Testis (tissue), 3 donors: ENCODE results near the gene ANO6. TPM values are rescaled to one million over a fixed set of nuclear protein-coding genes. Genes with fewer than 3 reads are reported as not detected.
A peak's percentile ranks its signal among the peaks of the same experiment; 100 is the strongest.

Experiments used
- DNase-seq: peaks from one replicate; pipeline ENCODE4 v3.0.0-alpha.2; 2019
- H3K27ac ChIP-seq, 2 donors: fragments of 200-600 bp; sonication (generic); one replicate each; pipeline ENCODE4 v1.5.1; 2019
- H3K27me3 ChIP-seq: fragments of 200-600 bp; sonication (generic); one replicate; pipeline ENCODE4 v1.5.1; 2019
- H3K36me3 ChIP-seq: fragments of 200-600 bp; sonication (generic); one replicate; pipeline ENCODE4 v1.5.1; 2017; ENCODE audit warnings: low read depth; ENCODE audit errors: missing control alignments
- H3K4me1 ChIP-seq: fragments of 200-600 bp; sonication (generic); one replicate; pipeline ENCODE4 v1.5.1; 2019
- H3K4me3 ChIP-seq, 2 donors: fragments of 200-600 bp; sonication (generic); one replicate each; pipeline ENCODE4 v1.5.1; 2017 to 2019
- H3K9me3 ChIP-seq: fragments of 200-600 bp; sonication (generic); one replicate; pipeline ENCODE4 v1.5.1; 2017
- CTCF ChIP-seq, 3 experiments: fragments of 450-650 bp in 2 of 3; fragments of 200-600 bp in 1 of 3; sonication (generic) in 1 of 3; IDR thresholded peaks; one replicate each; pipeline ENCODE4 v1.5.1; 2016 to 2019; ENCODE audit warnings: antibody characterized with exemption in 3 of 3, mild to moderate bottlenecking in 2 of 3, moderate library complexity in 1 of 3
- POLR2A ChIP-seq: fragments of 450-650 bp; IDR thresholded peaks from one replicate; pipeline ENCODE4 v1.6.1; 2017; ENCODE audit warnings: antibody characterized with exemption, mild to moderate bottlenecking, moderate library complexity
- WGBS, 2 donors: methylation state at CpG; one replicate each; pipeline ENCODE4 v1.1.5; 2018; 5-methylcytosine and 5-hydroxymethylcytosine counted together
- intact Hi-C: fragments of 100-400 bp; cut with DNase I; formaldehyde crosslinking; loops from one replicate; pipeline ENCODE4 v1.15.1; 2023; ENCODE audit warnings: low total_unique reads
- polyA plus RNA-seq: library from polyadenylated mRNA; stranded (reverse); fragments of 350-450 nt; fragmentation: Illumina TruSeq; extraction: RNeasy Lipid Tissue Mini Kit (QIAGEN cat#74804); gene quantifications from one replicate; pipeline ENCODE4 v1.2.3, GENCODE V29; 2014; ENCODE audit warnings: low read depth, low replicate concordance; ENCODE audit not compliant: insufficient read depth
- total RNA-seq, 2 donors: library from RNA; depleted of rRNA; stranded (reverse); fragments of >200 nt; gene quantifications; one replicate each; pipeline ENCODE4 v1.2.3, GENCODE V29; 2016

ANO6 gene
- total and polyA plus RNA-seq, 3 donors from 2014 or later: 33.1 to 75.7 (median 58.0) TPM

GRCh38 chr12:45356822-45357538 is 141.1 kb downstream of the ANO6 start:
- Histone ChIP-seq H3K9me3 (no peaks in the 10 kb centered on the region), H3K36me3 (no peaks in the 10 kb centered on the region), H3K27me3 (no peaks in the 10 kb centered on the region), H3K4me3 (no peak overlapping the region), H3K27ac (peak overlapping the region; percentile 29 to 50), H3K4me1 (peaks cover 31% of the 10 kb centered on the region)
- DNase-seq: no peak
- 64 to 69% methylated on average over 4 of the region's 4 CpGs for WGBS, 2 donors
- TF ChIP-seq POLR2A (no peak), CTCF (IDR thresholded peaks at IDR 0.05) (no peak)
- intact Hi-C loops: no loop called here

- H3K4me3 ChIP-seq: no peak overlapping the region
- 32 to 47% methylated on average over 4 of the region's 4 CpGs for WGBS, 2 donors
- intact Hi-C loops: no loop called here
- TF ChIP-seq POLR2A (no peak), CTCF (IDR thresholded peaks at IDR 0.05) (no peak)
- H3K4me1 ChIP-seq: peaks cover 24% of the 10 kb centered on the region
- no peaks in the 10 kb centered on the region for H3K36me3 ChIP-seq
- H3K27me3 ChIP-seq: no peaks in the 10 kb centered on the region
- DNase-seq: peak; percentile 72
- H3K9me3 ChIP-seq: no peaks in the 10 kb centered on the region
- peak overlapping the region; percentile 29 to 43 for H3K27ac ChIP-seq
These were observed 141.9 kb downstream of the ANO6 start for GRCh38 chr12:45357539-45358417.

- no peak for DNase-seq
- Histone ChIP-seq H3K27me3 (no peaks in the 10 kb centered on the region), H3K9me3 (no peaks in the 10 kb centered on the region), H3K36me3 (no peaks in the 10 kb centered on the region), H3K27ac (no peak overlapping the region), H3K4me3 (no peak overlapping the region), H3K4me1 (peaks cover 7% of the 10 kb centered on the region)
- intact Hi-C loops: no loop called here
- TF ChIP-seq POLR2A (no peak), CTCF (IDR thresholded peaks at IDR 0.05) (no peak)
These were observed 146.4 kb downstream of the ANO6 start for GRCh38 chr12:45362291-45362690.

- DNase-seq: no peak
- intact Hi-C loops: no loop called here
- no peak overlapping the region for H3K27ac ChIP-seq
These were observed 148.0 kb downstream of the ANO6 start for GRCh38 chr12:45363903-45364302.

More at GRCh38 chr12:45363903-45364302, 148.0 kb downstream of the ANO6 start:
- Histone ChIP-seq H3K4me1 (no peaks in the 10 kb centered on the region), H3K36me3 (no peaks in the 10 kb centered on the region), H3K27me3 (no peaks in the 10 kb centered on the region), H3K9me3 (no peaks in the 10 kb centered on the region), H3K4me3 (no peak overlapping the region)
- TF ChIP-seq POLR2A: no peak
- TF ChIP-seq CTCF (IDR thresholded peaks at IDR 0.05): no peak
